GM12878 (cell line): ENCODE measurements around the gene ENAH. TPM values are rescaled to one million over a fixed set of nuclear protein-coding genes. Genes with fewer than 3 reads are reported as not detected.
"Not testable (repeated sequence)": the region's sequence is repeated elsewhere in the genome, so short reads cannot be mapped to it uniquely, and the experiment has no call there.

Experiments used
- ATAC-seq: fragments of 200-7000 bp; cut with Tn5 transposase; 3 replicates; pipeline ENCODE4 v1.9.1; 2020; ENCODE audit warnings: mild to moderate bottlenecking, moderate library complexity
- BruUV-seq: library from RNA; stranded (reverse); fragments of 400-500 nt; replicated peaks from 2 replicates; lab custom pipeline; 2021; lab: Mats Ljungman, UMichigan
- CTCF ChIA-PET: fragments of 300-600 bp; sonication (Branson Sonifier 250); formaldehyde crosslinking; extraction: SDS; loops from one replicate; lab custom pipeline; 2021; ENCODE audit warnings: inconsistent platforms; lab: Yijun Ruan, JAX
- POLR2A ChIA-PET: fragments of 350-600 bp; formaldehyde crosslinking; extraction: SDS; loops from one replicate; lab custom pipeline; 2021; ENCODE audit warnings: inconsistent platforms; lab: Charles Lee
- RAD21 ChIA-PET: fragments of 300-600 bp; sonication (Branson Sonifier 250); formaldehyde crosslinking; loops from one replicate; lab custom pipeline; 2023; ENCODE audit warnings: antibody characterized with exemption; ENCODE audit not compliant: unreplicated experiment; lab: Charles Lee
- SMC1A ChIA-PET: fragments of 300-600 bp; sonication (Branson Sonifier 250); formaldehyde crosslinking; loops from one replicate; lab custom pipeline; 2023; ENCODE audit not compliant: unreplicated experiment, uncharacterized antibody; lab: Charles Lee
- DNase-seq: peaks from one replicate; pipeline ENCODE4 v3.0.0-alpha.2; 2011; ENCODE audit warnings: low read depth, low spot score
- FAIRE-seq: peaks from 3 replicates; lab custom pipeline; 2011; peaks lifted over from hg19 to GRCh38; lab: Jason Lieb, UNC
- H2AFZ ChIP-seq: 2 replicates; pipeline ENCODE4 v1.6.0; 2011; ENCODE audit warnings: low read depth, low read length, control low read depth; ENCODE audit not compliant: control insufficient read depth
- H3K27ac ChIP-seq: 2 replicates; pipeline ENCODE4 v1.5.1; 2011; ENCODE audit warnings: control low read depth; ENCODE audit not compliant: control insufficient read depth, insufficient read depth
- H3K27me3 ChIP-seq, 2 experiments: replicated peaks in 1 of 2; 2 replicates each; pipeline versions ENCODE4 v1.6.0 to v1.6.1; 2011; ENCODE audit warnings: low read length in 1 of 2; ENCODE audit not compliant: control insufficient read depth in 2 of 2, insufficient read depth in 2 of 2
- H3K36me3 ChIP-seq, 2 experiments: 2 replicates each; pipeline ENCODE4 v1.5.1; 2011; ENCODE audit warnings: low read length in 1 of 2; ENCODE audit not compliant: control insufficient read depth in 2 of 2, insufficient read depth in 2 of 2
- H3K4me1 ChIP-seq: 2 replicates; pipeline ENCODE4 v1.6.1; 2011; ENCODE audit warnings: mild to moderate bottlenecking, low read length, moderate library complexity, mixed read lengths; ENCODE audit not compliant: control insufficient read depth, insufficient read depth
- H3K4me2 ChIP-seq: 2 replicates; pipeline ENCODE4 v1.6.0; 2011; ENCODE audit warnings: control low read depth; ENCODE audit not compliant: control insufficient read depth, insufficient read depth
- H3K4me3 ChIP-seq: fragments of 200-600 bp; sonication (generic); 2 replicates; pipeline ENCODE4 v1.5.1; 2016
- H3K79me2 ChIP-seq: 2 replicates; pipeline ENCODE4 v1.6.0; 2011; ENCODE audit warnings: low read length; ENCODE audit not compliant: control insufficient read depth, insufficient read depth
- H3K9ac ChIP-seq: 2 replicates; pipeline ENCODE4 v1.8.0; 2011; ENCODE audit warnings: low read length, control low read depth, mixed read lengths; ENCODE audit not compliant: control insufficient read depth, insufficient read depth
- H3K9me3 ChIP-seq: replicated peaks from 3 replicates; pipeline ENCODE4 v1.5.1; 2011; ENCODE audit warnings: mild to moderate bottlenecking, low read length; ENCODE audit not compliant: control insufficient read depth, insufficient read depth
- H4K20me1 ChIP-seq: 2 replicates; pipeline ENCODE4 v1.6.0; 2011; ENCODE audit not compliant: control insufficient read depth, insufficient read depth
- EED ChIP-seq: sonication (generic); IDR thresholded peaks from 2 replicates; pipeline ENCODE4 v1.6.1; 2016; ENCODE audit warnings: antibody characterized with exemption, low read depth
- NR2C1 ChIP-seq: fragments of 450-650 bp; IDR thresholded peaks from 2 replicates; pipeline ENCODE4 v1.6.1; 2017; ENCODE audit warnings: antibody characterized with exemption, mild to moderate bottlenecking, moderate library complexity
- TBL1XR1 ChIP-seq: IDR thresholded peaks from 2 replicates; pipeline ENCODE4 v1.6.1; 2012; ENCODE audit warnings: low read depth, low read length, improper control_type of control experiment
- WRNIP1 ChIP-seq: IDR thresholded peaks from 2 replicates; pipeline ENCODE4 v1.6.1; 2011; ENCODE audit warnings: low read depth, low read length, improper control_type of control experiment, borderline replicate concordance
- ZNF217 ChIP-seq: fragments of 450-650 bp; IDR thresholded peaks from 2 replicates; pipeline ENCODE4 v1.6.1; 2017; ENCODE audit warnings: antibody characterized with exemption, mild to moderate bottlenecking
- ZNF274 ChIP-seq: IDR thresholded peaks from one replicate; pipeline ENCODE4 v1.8.0; 2011; ENCODE audit not compliant: insufficient read length, insufficient read depth
- WGBS: methylation state at CpG from one replicate; pipeline ENCODE4 v1.1.6; 2016; ENCODE audit warnings: low lambda C conversion rate; ENCODE audit not compliant: insufficient replicate concordance, insufficient coverage; ENCODE audit errors: missing lambda C conversion rate; 5-methylcytosine and 5-hydroxymethylcytosine counted together
- in situ Hi-C: fragments of 300-500 bp; cut with MboI; formaldehyde crosslinking; loops from 9 replicates; pipeline ENCODE4 v1.14.3; 2018; ENCODE audit warnings: mixed read lengths
- intact Hi-C: fragments of 100-400 bp; cut with micrococcal nuclease; formaldehyde crosslinking; loops from one replicate; pipeline ENCODE4 v1.14.2; 2022; ENCODE audit not compliant: unreplicated experiment
- polyA plus RNA-seq, 11 experiments: library from polyadenylated mRNA; depleted of rRNA in 4 of 11; unstranded in 6 of 11; stranded (reverse) in 5 of 11; fragments of >200 nt; fragmentation: Nextera tagmentation in 4 of 11; fragmentation: Illumina TruSeq in 1 of 11; extraction: Ambion mirVana in 4 of 11; extraction: Trizol in 1 of 11; gene quantifications; 1 replicate in 1 of 11; 2 replicates in 10 of 11; pipeline versions ENCODE4 v1.2.1 to v1.2.3, GENCODE V29; 2011 to 2016; ENCODE audit warnings: inconsistent platforms in 2 of 11, missing spikeins in 2 of 11, low read depth in 1 of 11
- total RNA-seq, 4 experiments: library from RNA; depleted of rRNA in 3 of 4; stranded (reverse); fragments of >200 nt in 3 of 4; fragmentation: Illumina TruSeq in 1 of 4; extraction: Trizol in 1 of 4; gene quantifications; 2 replicates each; pipeline versions ENCODE4 v1.2.1 to v1.2.3, GENCODE V29; 2013 to 2021
- TF ChIP-seq, protein P1 (sequence below): fragments of 150-350 bp; IDR thresholded peaks from 2 replicates; pipeline ENCODE4 v1.6.1; 2016; ENCODE audit warnings: low read depth, low read length
- TF ChIP-seq, protein P2 (sequence below): fragments of 450-650 bp; IDR thresholded peaks from 2 replicates; pipeline ENCODE4 v1.6.1; 2017; ENCODE audit warnings: low read depth, mild to moderate bottlenecking, moderate library complexity
- TF ChIP-seq, protein P3 (sequence below): fragments of 450-650 bp; IDR thresholded peaks from 2 replicates; pipeline ENCODE4 v1.6.1; 2017; ENCODE audit warnings: mild to moderate bottlenecking

The ENAH gene
- total and polyA plus RNA-seq, 10 of the 15 experiments (the other 5 are each of a cell fraction or from before 2014, with no cell fraction given), result under 0.01 to 0.62 (median 0.06) TPM; not detected in 5

DNA sequence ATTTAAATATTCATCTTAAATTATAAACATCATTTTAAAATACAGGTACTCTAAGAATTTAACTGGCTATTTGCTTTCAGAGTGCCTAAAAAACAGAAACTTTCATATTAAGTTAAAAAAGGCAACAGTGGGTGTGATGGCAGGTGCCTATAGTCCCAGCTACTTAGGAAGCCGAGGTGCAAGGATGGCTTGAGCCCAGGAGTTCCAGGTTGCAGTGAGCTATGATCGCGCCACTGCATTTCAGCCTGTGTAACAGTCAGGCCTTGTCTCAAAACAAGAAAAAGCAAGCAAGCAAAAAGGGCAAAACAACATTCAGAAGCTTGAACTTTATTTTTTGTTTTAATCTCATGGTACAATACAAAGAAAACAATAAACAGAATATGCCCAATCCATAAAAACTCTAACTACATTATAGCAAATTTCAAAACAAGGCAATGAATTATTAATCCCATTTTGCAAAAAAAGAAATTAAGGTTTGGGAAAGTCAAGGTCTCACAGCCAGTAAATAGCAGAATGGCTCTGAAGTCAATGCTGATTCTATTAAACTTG is 15.2 kb downstream of the ENAH start (continued):
- TF ChIP-seq, protein P1, sequence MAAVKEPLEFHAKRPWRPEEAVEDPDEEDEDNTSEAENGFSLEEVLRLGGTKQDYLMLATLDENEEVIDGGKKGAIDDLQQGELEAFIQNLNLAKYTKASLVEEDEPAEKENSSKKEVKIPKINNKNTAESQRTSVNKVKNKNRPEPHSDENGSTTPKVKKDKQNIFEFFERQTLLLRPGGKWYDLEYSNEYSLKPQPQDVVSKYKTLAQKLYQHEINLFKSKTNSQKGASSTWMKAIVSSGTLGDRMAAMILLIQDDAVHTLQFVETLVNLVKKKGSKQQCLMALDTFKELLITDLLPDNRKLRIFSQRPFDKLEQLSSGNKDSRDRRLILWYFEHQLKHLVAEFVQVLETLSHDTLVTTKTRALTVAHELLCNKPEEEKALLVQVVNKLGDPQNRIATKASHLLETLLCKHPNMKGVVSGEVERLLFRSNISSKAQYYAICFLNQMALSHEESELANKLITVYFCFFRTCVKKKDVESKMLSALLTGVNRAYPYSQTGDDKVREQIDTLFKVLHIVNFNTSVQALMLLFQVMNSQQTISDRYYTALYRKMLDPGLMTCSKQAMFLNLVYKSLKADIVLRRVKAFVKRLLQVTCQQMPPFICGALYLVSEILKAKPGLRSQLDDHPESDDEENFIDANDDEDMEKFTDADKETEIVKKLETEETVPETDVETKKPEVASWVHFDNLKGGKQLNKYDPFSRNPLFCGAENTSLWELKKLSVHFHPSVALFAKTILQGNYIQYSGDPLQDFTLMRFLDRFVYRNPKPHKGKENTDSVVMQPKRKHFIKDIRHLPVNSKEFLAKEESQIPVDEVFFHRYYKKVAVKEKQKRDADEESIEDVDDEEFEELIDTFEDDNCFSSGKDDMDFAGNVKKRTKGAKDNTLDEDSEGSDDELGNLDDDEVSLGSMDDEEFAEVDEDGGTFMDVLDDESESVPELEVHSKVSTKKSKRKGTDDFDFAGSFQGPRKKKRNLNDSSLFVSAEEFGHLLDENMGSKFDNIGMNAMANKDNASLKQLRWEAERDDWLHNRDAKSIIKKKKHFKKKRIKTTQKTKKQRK, result no peak
- TF ChIP-seq, protein P2, sequence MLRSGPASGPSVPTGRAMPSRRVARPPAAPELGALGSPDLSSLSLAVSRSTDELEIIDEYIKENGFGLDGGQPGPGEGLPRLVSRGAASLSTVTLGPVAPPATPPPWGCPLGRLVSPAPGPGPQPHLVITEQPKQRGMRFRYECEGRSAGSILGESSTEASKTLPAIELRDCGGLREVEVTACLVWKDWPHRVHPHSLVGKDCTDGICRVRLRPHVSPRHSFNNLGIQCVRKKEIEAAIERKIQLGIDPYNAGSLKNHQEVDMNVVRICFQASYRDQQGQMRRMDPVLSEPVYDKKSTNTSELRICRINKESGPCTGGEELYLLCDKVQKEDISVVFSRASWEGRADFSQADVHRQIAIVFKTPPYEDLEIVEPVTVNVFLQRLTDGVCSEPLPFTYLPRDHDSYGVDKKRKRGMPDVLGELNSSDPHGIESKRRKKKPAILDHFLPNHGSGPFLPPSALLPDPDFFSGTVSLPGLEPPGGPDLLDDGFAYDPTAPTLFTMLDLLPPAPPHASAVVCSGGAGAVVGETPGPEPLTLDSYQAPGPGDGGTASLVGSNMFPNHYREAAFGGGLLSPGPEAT, result no peak
- TF ChIP-seq ZNF217, result no peak
- TF ChIP-seq EED, result no peak
- TF ChIP-seq TBL1XR1, result no peak
- TF ChIP-seq ZNF274, result no peak
- TF ChIP-seq, protein P3, sequence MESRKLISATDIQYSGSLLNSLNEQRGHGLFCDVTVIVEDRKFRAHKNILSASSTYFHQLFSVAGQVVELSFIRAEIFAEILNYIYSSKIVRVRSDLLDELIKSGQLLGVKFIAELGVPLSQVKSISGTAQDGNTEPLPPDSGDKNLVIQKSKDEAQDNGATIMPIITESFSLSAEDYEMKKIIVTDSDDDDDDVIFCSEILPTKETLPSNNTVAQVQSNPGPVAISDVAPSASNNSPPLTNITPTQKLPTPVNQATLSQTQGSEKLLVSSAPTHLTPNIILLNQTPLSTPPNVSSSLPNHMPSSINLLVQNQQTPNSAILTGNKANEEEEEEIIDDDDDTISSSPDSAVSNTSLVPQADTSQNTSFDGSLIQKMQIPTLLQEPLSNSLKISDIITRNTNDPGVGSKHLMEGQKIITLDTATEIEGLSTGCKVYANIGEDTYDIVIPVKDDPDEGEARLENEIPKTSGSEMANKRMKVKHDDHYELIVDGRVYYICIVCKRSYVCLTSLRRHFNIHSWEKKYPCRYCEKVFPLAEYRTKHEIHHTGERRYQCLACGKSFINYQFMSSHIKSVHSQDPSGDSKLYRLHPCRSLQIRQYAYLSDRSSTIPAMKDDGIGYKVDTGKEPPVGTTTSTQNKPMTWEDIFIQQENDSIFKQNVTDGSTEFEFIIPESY, result no peak
- no peak for TF ChIP-seq WRNIP1
- TF ChIP-seq NR2C1, result no peak
- TF ChIP-seq, all 136 proteins: peak for 0

DNA sequence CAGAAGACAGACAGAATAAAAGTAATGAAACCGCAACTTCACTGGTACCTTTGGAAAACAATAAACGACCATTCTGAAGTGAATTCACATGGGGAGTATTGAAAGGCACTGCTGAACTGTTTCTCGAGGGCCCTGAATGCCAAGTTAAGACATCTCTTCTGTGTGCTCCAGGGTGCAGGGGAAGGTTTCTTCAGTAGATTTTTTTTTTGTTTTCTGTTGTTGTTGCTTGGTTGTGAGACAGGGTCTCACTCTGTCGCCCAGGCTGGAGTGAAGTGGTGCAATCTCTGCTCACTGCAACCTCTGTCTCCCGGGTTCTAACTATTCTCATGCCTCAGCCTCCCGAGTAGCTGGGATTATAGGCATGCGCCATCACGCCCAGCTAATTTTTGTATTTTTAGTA is 15.9 kb downstream of the ENAH start:
- H3K4me2 ChIP-seq, H3K9me3 ChIP-seq, SMC1A ChIA-PET, POLR2A ChIA-PET, H3K9ac ChIP-seq, ATAC-seq, BruUV-seq, FAIRE-seq, H3K27me3 ChIP-seq, DNase-seq, H3K36me3 ChIP-seq, H4K20me1 ChIP-seq, H2AFZ ChIP-seq, H3K4me3 ChIP-seq, H3K4me1 ChIP-seq, RAD21 ChIA-PET, CTCF ChIA-PET, intact Hi-C loops, in situ Hi-C loops, H3K27ac ChIP-seq, H3K79me2 ChIP-seq: not testable (repeated sequence)
- 48% methylated on average over 8 of the region's 8 CpGs for WGBS
